SK-N-SH treated with all-trans-retinoic acid at 6 μM for 48 hours (cell line): ENCODE data around the gene PANX2.

Experiments used
- ATAC-seq: fragments of 200-7000 bp; cut with Tn5 transposase; 3 replicates; pipeline ENCODE4 v1.9.1; 2020; ENCODE audit warnings: mild to moderate bottlenecking, moderate library complexity
- ARNTL ChIP-seq: fragments of 450-650 bp; formaldehyde crosslinking; IDR thresholded peaks from 2 replicates; pipeline ENCODE4 v1.5.0; 2020; ENCODE audit warnings: low read depth, mild to moderate bottlenecking, moderate library complexity, borderline replicate concordance
- BACH2 ChIP-seq: fragments of 250-450 bp; sonication (Bioruptor Pico); IDR thresholded peaks from 2 replicates; pipeline ENCODE4 v1.9.0; 2021; ENCODE audit warnings: mild to moderate bottlenecking, borderline replicate concordance
- CSDC2 ChIP-seq: fragments of 250-450 bp; sonication (Bioruptor Pico); IDR thresholded peaks from 2 replicates; pipeline ENCODE4 v1.5.0; 2020; ENCODE audit warnings: mild to moderate bottlenecking, moderate library complexity
- ESRRG ChIP-seq: fragments of 250-450 bp; sonication (Bioruptor Pico); IDR thresholded peaks from 2 replicates; pipeline ENCODE4 v1.6.1; 2021; ENCODE audit warnings: mild to moderate bottlenecking
- GLIS3 ChIP-seq: fragments of 250-450 bp; sonication (Bioruptor Pico); IDR thresholded peaks from 2 replicates; pipeline ENCODE4 v1.5.0; 2020; ENCODE audit warnings: mild to moderate bottlenecking, moderate library complexity
- ISL1 ChIP-seq: fragments of 250-450 bp; sonication (Bioruptor Pico); IDR thresholded peaks from 2 replicates; pipeline ENCODE4 v2.1.2; 2022; ENCODE audit warnings: mild to moderate bottlenecking, moderate library complexity
- OSR1 ChIP-seq: fragments of 250-450 bp; sonication (Bioruptor Pico); IDR thresholded peaks from 2 replicates; pipeline ENCODE4 v1.8.0; 2022; ENCODE audit warnings: moderate library complexity, mild to moderate bottlenecking, inconsistent platforms
- RARB ChIP-seq: fragments of 250-450 bp; sonication (Bioruptor Pico); IDR thresholded peaks from 2 replicates; pipeline ENCODE4 v1.8.0; 2021; ENCODE audit warnings: mild to moderate bottlenecking, moderate library complexity
- TCF4 ChIP-seq: fragments of 250-450 bp; sonication (Bioruptor Pico); IDR thresholded peaks from 2 replicates; pipeline ENCODE4 v1.8.0; 2021; ENCODE audit warnings: mild to moderate bottlenecking, moderate library complexity, borderline replicate concordance
- TOX ChIP-seq: fragments of 250-450 bp; sonication (Bioruptor Pico); IDR thresholded peaks from 2 replicates; pipeline ENCODE4 v1.8.0; 2021; ENCODE audit warnings: mild to moderate bottlenecking, moderate library complexity, borderline replicate concordance
- ZC3H10 ChIP-seq: fragments of 250-450 bp; sonication (Bioruptor Pico); IDR thresholded peaks from 2 replicates; pipeline ENCODE4 v1.5.1; 2021; ENCODE audit warnings: mild to moderate bottlenecking, moderate library complexity
- ZFP30 ChIP-seq: fragments of 450-650 bp; formaldehyde crosslinking; IDR thresholded peaks from 2 replicates; pipeline ENCODE4 v1.5.0; 2022; ENCODE audit warnings: mild to moderate bottlenecking, moderate library complexity
- ZNF565 ChIP-seq: fragments of 450-650 bp; formaldehyde crosslinking; conservative IDR thresholded peaks from 2 replicates; pipeline ENCODE4 v1.5.0; 2020; ENCODE audit warnings: low read depth, mild to moderate bottlenecking, moderate library complexity
- ZNF70 ChIP-seq: fragments of 450-650 bp; formaldehyde crosslinking; IDR thresholded peaks from 2 replicates; pipeline ENCODE4 v1.5.0; 2020; ENCODE audit warnings: mild to moderate bottlenecking, moderate library complexity
- ZNF8 ChIP-seq: fragments of 450-650 bp; formaldehyde crosslinking; IDR thresholded peaks from 2 replicates; pipeline ENCODE4 v1.5.0; 2020; ENCODE audit warnings: mild to moderate bottlenecking, moderate library complexity
- TF ChIP-seq, protein P1 (sequence below): fragments of 250-450 bp; sonication (Bioruptor Pico); IDR thresholded peaks from 2 replicates; pipeline ENCODE4 v1.8.0; 2020; ENCODE audit warnings: mild to moderate bottlenecking, moderate library complexity, borderline replicate concordance
- TF ChIP-seq, protein P2 (sequence below): fragments of 250-450 bp; sonication (Bioruptor Pico); IDR thresholded peaks from 2 replicates; pipeline ENCODE4 v1.5.0; 2020; ENCODE audit warnings: mild to moderate bottlenecking, moderate library complexity
- TF ChIP-seq, protein P3 (sequence below): fragments of 250-450 bp; sonication (Bioruptor Pico); IDR thresholded peaks from 2 replicates; pipeline ENCODE4 v1.8.0; 2021; ENCODE audit warnings: low read depth, mild to moderate bottlenecking, moderate library complexity, borderline replicate concordance
- TF ChIP-seq, protein P4 (sequence below): fragments of 250-450 bp; sonication (Bioruptor Pico); IDR thresholded peaks from 2 replicates; pipeline ENCODE4 v1.5.1; 2021; ENCODE audit warnings: mild to moderate bottlenecking, moderate library complexity

Gene PANX2

DNA sequence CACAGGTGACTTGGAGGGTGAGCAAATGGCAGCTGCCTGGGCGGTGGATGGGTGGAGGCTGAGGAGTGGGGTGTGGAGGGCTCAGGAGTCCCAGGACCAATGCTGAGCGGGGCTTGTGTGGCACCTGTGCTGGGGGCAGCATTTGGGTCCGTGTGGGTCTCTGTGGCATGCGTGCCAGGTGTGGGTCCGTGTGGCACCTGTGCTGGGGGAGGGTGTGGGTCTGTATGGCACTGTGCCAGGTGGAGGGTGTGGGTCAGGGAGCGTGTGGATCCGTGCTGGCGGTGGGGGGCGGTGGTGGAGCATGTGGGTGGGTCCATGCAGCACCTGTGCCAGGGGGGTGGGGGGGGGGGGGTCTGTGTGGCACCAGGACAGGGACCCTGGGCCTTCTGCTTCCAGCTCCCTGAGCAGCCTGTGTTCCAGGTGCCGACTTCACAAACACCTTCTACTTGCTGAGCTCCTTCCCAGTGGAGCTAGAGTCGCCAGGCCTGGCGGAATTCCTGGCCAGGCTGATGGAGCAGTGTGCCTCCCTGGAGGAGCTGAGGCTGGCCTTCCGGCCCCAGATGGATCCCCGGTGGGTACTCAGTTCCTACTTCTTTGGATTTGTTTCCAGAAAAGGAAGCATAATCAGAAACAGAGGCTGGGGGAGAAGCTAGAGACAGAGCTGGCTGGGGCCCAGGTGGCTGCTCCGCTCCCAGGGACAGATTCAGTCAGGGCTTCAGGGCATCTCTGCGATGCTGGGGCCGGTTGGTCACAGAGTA lies 44.9 kb downstream of the PANX2 start:
- no peak for ATAC-seq

DNA sequence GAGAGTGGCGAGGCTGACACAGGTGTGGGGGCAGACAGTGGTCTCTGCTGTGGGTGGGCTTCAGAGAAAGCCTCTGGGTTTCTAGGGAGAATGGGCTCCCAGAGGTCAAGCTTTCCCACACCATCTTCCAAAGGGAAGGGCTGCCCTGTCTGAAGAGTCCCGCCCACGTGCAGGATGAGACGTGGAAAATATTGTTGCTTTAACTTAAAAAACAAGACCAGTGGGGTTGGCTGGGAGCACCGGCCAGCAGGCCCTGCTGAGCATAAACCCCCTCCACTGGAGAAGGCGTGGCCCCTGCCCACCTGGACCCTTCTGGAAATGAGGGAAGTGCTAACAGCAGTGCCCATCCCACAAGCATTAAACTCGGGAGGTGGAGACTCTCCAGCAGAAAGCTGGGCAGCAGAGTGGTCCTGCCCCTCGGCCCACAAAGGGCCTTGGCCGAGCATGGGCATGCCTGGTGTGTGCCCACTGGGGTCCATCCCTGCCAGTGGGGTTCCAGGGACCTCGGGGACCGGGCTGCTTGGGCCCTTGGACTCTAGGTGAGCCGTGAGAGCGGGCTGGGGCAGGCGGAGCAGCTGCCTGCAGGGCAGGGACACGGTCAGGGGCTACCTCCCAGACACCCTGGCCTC lies 45.6 kb downstream of the PANX2 start:
- no peak for TF ChIP-seq ZNF8 (CRISPR knock-in tag)
- TF ChIP-seq OSR1 (CRISPR knock-in tag) = no peak
- TF ChIP-seq, protein P1, sequence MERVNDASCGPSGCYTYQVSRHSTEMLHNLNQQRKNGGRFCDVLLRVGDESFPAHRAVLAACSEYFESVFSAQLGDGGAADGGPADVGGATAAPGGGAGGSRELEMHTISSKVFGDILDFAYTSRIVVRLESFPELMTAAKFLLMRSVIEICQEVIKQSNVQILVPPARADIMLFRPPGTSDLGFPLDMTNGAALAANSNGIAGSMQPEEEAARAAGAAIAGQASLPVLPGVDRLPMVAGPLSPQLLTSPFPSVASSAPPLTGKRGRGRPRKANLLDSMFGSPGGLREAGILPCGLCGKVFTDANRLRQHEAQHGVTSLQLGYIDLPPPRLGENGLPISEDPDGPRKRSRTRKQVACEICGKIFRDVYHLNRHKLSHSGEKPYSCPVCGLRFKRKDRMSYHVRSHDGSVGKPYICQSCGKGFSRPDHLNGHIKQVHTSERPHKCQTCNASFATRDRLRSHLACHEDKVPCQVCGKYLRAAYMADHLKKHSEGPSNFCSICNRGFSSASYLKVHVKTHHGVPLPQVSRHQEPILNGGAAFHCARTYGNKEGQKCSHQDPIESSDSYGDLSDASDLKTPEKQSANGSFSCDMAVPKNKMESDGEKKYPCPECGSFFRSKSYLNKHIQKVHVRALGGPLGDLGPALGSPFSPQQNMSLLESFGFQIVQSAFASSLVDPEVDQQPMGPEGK (CRISPR knock-in tag) = no peak
- TF ChIP-seq ISL1 (CRISPR knock-in tag) = no peak
- no peak for TF ChIP-seq ESRRG (CRISPR knock-in tag)
- TF ChIP-seq, protein P2, sequence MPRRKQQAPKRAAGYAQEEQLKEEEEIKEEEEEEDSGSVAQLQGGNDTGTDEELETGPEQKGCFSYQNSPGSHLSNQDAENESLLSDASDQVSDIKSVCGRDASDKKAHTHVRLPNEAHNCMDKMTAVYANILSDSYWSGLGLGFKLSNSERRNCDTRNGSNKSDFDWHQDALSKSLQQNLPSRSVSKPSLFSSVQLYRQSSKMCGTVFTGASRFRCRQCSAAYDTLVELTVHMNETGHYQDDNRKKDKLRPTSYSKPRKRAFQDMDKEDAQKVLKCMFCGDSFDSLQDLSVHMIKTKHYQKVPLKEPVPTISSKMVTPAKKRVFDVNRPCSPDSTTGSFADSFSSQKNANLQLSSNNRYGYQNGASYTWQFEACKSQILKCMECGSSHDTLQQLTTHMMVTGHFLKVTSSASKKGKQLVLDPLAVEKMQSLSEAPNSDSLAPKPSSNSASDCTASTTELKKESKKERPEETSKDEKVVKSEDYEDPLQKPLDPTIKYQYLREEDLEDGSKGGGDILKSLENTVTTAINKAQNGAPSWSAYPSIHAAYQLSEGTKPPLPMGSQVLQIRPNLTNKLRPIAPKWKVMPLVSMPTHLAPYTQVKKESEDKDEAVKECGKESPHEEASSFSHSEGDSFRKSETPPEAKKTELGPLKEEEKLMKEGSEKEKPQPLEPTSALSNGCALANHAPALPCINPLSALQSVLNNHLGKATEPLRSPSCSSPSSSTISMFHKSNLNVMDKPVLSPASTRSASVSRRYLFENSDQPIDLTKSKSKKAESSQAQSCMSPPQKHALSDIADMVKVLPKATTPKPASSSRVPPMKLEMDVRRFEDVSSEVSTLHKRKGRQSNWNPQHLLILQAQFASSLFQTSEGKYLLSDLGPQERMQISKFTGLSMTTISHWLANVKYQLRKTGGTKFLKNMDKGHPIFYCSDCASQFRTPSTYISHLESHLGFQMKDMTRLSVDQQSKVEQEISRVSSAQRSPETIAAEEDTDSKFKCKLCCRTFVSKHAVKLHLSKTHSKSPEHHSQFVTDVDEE (CRISPR knock-in tag) = no peak
- TF ChIP-seq GLIS3 (CRISPR knock-in tag) = no peak
- no peak for TF ChIP-seq TOX (CRISPR knock-in tag)
- TF ChIP-seq ZNF70 (CRISPR knock-in tag) = no peak
- TF ChIP-seq BACH2 (CRISPR knock-in tag) = no peak
- TF ChIP-seq RARB (CRISPR knock-in tag) = no peak
- TF ChIP-seq ZNF565 (CRISPR knock-in tag) = no peak
- TF ChIP-seq, protein P3, sequence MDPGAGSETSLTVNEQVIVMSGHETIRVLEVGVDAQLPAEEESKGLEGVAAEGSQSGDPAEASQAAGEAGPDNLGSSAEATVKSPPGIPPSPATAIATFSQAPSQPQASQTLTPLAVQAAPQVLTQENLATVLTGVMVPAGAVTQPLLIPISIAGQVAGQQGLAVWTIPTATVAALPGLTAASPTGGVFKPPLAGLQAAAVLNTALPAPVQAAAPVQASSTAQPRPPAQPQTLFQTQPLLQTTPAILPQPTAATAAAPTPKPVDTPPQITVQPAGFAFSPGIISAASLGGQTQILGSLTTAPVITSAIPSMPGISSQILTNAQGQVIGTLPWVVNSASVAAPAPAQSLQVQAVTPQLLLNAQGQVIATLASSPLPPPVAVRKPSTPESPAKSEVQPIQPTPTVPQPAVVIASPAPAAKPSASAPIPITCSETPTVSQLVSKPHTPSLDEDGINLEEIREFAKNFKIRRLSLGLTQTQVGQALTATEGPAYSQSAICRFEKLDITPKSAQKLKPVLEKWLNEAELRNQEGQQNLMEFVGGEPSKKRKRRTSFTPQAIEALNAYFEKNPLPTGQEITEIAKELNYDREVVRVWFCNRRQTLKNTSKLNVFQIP (CRISPR knock-in tag) = no peak
- TF ChIP-seq ARNTL (CRISPR knock-in tag) = no peak
- no peak for ATAC-seq

More for the DNA sequence above, 44.9 kb downstream of the PANX2 start:
- TF ChIP-seq RARB (CRISPR knock-in tag) (no peak), OSR1 (CRISPR knock-in tag) (no peak), CSDC2 (no peak), GLIS3 (CRISPR knock-in tag) (no peak), TCF4 (CRISPR knock-in tag) (no peak), ZFP30 (CRISPR knock-in tag) (no peak), ZC3H10 (CRISPR knock-in tag) (no peak), ESRRG (CRISPR knock-in tag) (no peak)
- TF ChIP-seq, protein P1 (CRISPR knock-in tag) = no peak
- TF ChIP-seq, protein P2 (CRISPR knock-in tag) = no peak
- TF ChIP-seq, protein P4, sequence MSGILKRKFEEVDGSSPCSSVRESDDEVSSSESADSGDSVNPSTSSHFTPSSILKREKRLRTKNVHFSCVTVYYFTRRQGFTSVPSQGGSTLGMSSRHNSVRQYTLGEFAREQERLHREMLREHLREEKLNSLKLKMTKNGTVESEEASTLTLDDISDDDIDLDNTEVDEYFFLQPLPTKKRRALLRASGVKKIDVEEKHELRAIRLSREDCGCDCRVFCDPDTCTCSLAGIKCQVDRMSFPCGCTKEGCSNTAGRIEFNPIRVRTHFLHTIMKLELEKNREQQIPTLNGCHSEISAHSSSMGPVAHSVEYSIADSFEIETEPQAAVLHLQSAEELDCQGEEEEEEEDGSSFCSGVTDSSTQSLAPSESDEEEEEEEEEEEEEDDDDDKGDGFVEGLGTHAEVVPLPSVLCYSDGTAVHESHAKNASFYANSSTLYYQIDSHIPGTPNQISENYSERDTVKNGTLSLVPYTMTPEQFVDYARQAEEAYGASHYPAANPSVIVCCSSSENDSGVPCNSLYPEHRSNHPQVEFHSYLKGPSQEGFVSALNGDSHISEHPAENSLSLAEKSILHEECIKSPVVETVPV = no peak
